ENCODE results near the gene COL25A1.

The COL25A1 gene

DNA sequence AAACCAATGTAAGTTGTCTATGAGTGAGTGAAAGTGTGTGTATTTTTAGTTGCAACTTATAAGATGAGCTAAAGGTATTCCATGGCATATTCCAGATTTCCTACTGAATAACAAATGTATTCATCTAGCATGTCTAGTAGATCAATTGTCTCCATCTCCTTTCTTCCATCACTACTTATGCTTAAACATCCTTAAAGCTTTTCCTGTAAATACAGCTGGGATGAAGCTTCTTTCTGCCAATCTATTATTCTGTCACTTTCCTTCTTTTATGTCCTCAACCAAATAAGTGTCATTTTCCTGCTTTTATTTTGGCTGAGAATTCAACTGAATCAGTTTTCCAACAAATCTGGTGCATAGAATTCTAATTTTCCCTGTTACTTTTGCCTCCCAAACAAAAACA is 136.3 kb downstream of the COL25A1 start:
- no peak overlapping the region for H3K4me3 ChIP-seq (ENCODE audit: control insufficient read depth, low read depth, low read length)
- TF ChIP-seq, protein P1, sequence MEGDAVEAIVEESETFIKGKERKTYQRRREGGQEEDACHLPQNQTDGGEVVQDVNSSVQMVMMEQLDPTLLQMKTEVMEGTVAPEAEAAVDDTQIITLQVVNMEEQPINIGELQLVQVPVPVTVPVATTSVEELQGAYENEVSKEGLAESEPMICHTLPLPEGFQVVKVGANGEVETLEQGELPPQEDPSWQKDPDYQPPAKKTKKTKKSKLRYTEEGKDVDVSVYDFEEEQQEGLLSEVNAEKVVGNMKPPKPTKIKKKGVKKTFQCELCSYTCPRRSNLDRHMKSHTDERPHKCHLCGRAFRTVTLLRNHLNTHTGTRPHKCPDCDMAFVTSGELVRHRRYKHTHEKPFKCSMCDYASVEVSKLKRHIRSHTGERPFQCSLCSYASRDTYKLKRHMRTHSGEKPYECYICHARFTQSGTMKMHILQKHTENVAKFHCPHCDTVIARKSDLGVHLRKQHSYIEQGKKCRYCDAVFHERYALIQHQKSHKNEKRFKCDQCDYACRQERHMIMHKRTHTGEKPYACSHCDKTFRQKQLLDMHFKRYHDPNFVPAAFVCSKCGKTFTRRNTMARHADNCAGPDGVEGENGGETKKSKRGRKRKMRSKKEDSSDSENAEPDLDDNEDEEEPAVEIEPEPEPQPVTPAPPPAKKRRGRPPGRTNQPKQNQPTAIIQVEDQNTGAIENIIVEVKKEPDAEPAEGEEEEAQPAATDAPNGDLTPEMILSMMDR (IDR thresholded peaks at IDR 0.05; ENCODE audit: control insufficient read depth, insufficient read depth, low read depth, low read length, missing control alignments) = no peak
- no peak for DNase-seq (ENCODE audit: low read depth)

DNA sequence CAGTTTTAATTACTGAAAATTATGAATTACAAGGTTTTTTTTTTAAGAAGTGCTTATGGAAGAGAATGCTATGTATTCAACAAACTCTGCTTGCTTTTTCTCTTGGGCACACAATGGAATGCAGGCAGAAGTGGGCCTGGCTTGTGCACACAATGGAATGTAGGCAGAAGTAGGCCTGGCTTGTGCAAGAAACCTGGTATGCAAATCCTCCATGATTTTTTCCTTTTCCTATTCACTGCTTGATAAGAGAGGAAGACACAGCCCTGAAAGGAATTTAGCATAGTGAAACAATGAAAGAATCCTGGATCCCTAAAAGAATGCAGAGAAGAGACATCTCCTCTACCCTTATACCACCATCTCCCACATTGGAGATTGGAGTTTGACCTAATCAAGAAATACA is 138.4 kb downstream of the COL25A1 start:
- TF ChIP-seq, protein P1 (IDR thresholded peaks at IDR 0.05; ENCODE audit: control insufficient read depth, insufficient read depth, low read depth, low read length, missing control alignments) = no peak
- DNase-seq (ENCODE audit: low read depth) = no peak
- H3K4me3 ChIP-seq (ENCODE audit: control insufficient read depth, low read depth, low read length) = no peak overlapping the region

DNA sequence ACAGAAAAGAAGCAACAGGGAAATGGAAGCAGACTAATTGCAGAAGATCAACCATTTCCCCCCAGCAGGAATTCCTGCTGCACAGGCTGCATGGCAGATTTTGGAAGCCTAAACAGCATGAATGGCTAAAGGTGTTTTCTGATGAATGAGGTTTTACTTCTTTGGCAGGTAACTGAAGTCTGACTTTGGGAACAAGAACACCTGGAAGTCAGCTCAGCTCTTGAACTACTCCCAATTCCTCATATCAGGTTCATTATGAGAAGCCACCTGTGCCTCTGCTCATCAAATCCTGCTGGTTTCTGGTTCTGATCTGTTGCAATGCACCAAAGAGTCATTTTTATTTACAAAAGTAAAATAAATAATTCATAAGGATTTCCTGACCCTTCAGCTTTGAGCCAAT is 139.0 kb downstream of the COL25A1 start:
- no peak for DNase-seq (ENCODE audit: low read depth)
- no peak overlapping the region for H3K4me3 ChIP-seq (ENCODE audit: control insufficient read depth, low read depth, low read length)
- TF ChIP-seq, protein P1 (IDR thresholded peaks at IDR 0.05; ENCODE audit: control insufficient read depth, insufficient read depth, low read depth, low read length, missing control alignments) = no peak

DNA sequence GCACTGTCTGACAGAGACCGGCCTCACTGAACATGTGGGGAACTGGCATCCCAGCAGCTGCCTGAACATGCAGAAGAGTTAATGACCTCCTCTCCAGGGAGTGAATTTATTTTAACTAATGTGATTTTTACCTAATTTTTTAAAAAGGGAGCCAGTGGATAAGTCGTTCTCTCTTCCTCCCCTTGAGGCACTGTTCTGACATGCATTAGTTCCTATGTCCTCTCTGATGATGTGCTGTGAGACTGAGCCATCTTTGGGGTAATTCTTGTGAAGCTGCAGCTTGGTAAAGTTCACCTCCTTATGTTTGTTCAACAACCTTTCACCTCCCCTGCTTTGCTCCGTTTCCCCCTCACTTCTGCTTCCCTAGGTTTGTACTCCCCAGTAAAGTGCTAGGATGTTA is 139.7 kb downstream of the COL25A1 start:
- H3K4me3 ChIP-seq (ENCODE audit: control insufficient read depth, low read depth, low read length) = no peak overlapping the region
- DNase-seq (ENCODE audit: low read depth) = no peak
- TF ChIP-seq, protein P1 (IDR thresholded peaks at IDR 0.05; ENCODE audit: control insufficient read depth, insufficient read depth, low read depth, low read length, missing control alignments) = no peak

DNA sequence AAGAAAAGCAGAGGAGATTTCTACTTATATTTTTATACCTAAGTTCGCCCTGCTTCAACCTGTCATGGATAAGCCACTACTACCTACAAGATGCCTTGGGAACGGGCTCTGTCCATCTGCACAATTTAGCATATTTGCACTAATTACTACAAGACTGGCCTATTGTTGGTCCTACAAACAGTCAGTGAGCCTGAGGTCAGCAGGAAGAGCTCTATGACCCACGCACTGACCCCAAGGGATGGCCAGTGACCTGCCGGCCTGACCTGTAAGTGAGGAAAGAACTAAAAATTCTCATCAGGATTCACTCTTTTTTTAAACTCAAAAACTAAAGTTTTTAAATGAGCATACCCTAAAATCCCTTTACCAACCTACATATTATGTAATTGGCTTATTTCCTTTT is 142.0 kb downstream of the COL25A1 start:
- no peak overlapping the region for H3K4me3 ChIP-seq (ENCODE audit: control insufficient read depth, low read depth, low read length)
- DNase-seq (ENCODE audit: low read depth) = no peak
- TF ChIP-seq, protein P1 (IDR thresholded peaks at IDR 0.05; ENCODE audit: control insufficient read depth, insufficient read depth, low read depth, low read length, missing control alignments) = no peak

DNA sequence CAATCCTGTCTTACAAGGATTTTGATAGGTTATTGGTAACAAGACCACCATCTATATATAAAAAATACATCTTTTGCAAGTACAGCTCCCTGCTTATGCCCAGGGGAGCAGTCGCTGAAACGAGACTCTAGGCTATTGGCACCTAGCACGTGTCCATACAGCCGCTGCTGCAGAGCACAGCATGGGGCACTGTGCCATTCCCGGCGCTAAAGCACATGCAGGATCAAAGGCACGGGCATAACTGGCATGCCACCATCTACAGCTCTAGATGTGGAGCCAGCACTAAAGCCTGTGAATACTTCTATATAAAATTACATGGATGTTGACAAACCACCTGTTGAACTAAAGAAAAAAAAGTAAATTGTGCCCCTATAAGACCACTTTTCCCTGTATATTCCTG is 144.8 kb downstream of the COL25A1 start:
- TF ChIP-seq, protein P1 (IDR thresholded peaks at IDR 0.05; ENCODE audit: control insufficient read depth, insufficient read depth, low read depth, low read length, missing control alignments) = no peak
- no peak overlapping the region for H3K4me3 ChIP-seq (ENCODE audit: control insufficient read depth, low read depth, low read length)
- no peak for DNase-seq (ENCODE audit: low read depth)

DNA sequence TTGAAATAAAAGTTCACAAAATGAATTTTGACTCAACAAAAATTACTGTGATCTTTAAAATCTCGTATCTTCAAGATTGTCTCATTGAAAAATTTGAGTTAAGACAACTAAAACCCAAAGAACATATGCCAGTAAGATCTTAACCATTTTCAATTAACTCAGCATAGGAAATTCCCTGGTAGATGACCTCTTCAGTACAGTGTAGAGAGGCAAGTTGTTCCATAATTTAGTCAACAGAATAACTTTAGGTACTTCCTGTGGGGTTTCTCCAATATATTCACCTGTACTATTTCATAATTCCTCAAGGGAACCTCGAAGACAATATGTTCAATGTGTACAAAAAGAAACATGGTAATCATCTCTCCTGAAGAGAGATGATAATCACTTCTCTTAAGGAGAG is 145.3 kb downstream of the COL25A1 start:
- H3K4me3 ChIP-seq (ENCODE audit: control insufficient read depth, low read depth, low read length) = no peak overlapping the region
- DNase-seq (ENCODE audit: low read depth) = no peak

More for the DNA sequence above, 145.3 kb downstream of the COL25A1 start:
- TF ChIP-seq, protein P1 (IDR thresholded peaks at IDR 0.05; ENCODE audit: control insufficient read depth, insufficient read depth, low read depth, low read length, missing control alignments) = no peak

Measured in AG09309 (cell line).